Immature natural killer cell (primary cell): ENCODE data around the gene NEURL2. TPM values are rescaled to one million over a fixed set of nuclear protein-coding genes. Genes with fewer than 3 reads are reported as not detected.
A peak's percentile ranks its signal among the peaks of the same experiment; 100 is the strongest.
"Not testable (repeated sequence)": the region's sequence is repeated elsewhere in the genome, so short reads cannot be mapped to it uniquely, and the experiment has no call there.

Source experiments
- DNase-seq, 3 donors: peaks; one replicate each; pipeline ENCODE4 v3.0.0; 2022; ENCODE audit warnings: mixed read lengths in 1 of 3
- H3K27ac Mint-ChIP-seq, 6 donors: one replicate each; pipeline ENCODE4 v1.8.0; 2020; ENCODE audit warnings: mixed read lengths in 6 of 6, mild to moderate bottlenecking in 5 of 6, inconsistent platforms in 4 of 6, moderate library complexity in 3 of 6
- H3K27me3 Mint-ChIP-seq, 3 donors: one replicate each; pipeline ENCODE4 v1.8.0; 2020 to 2021; ENCODE audit warnings: low read depth in 3 of 3, mild to moderate bottlenecking in 3 of 3, mixed read lengths in 3 of 3, moderate library complexity in 3 of 3, inconsistent platforms in 1 of 3
- H3K36me3 Mint-ChIP-seq, 3 donors: one replicate each; pipeline ENCODE4 v1.8.0; 2020; ENCODE audit warnings: mixed read lengths in 3 of 3, inconsistent platforms in 2 of 3, mild to moderate bottlenecking in 2 of 3
- H3K4me1 Mint-ChIP-seq, 2 donors: one replicate each; pipeline ENCODE4 v1.8.0; 2020; ENCODE audit warnings: inconsistent platforms in 2 of 2, mild to moderate bottlenecking in 2 of 2, mixed read lengths in 2 of 2, moderate library complexity in 1 of 2
- H3K4me3 Mint-ChIP-seq, 5 donors: one replicate each; pipeline ENCODE4 v1.8.0; 2020; ENCODE audit warnings: mild to moderate bottlenecking in 5 of 5, mixed read lengths in 5 of 5, inconsistent platforms in 3 of 5, moderate library complexity in 3 of 5
- H3K9me3 Mint-ChIP-seq, 6 donors: one replicate each; pipeline ENCODE4 v1.8.0; 2020; ENCODE audit warnings: mild to moderate bottlenecking in 6 of 6, mixed read lengths in 6 of 6, inconsistent platforms in 4 of 6, moderate library complexity in 3 of 6
- polyA plus RNA-seq, 3 donors: library from polyadenylated mRNA; unstranded; fragments of 300-500 nt; fragmentation: Illumina TruSeq; gene quantifications; one replicate each; pipeline ENCODE4 v1.2.3, GENCODE V29; 2021

The NEURL2 gene
- polyA plus RNA-seq, 3 donors from 2014 or later, result 1.0 to 1.1 TPM; not detected in 1

- Mint-ChIP-seq H3K9me3 (no peaks in the 10 kb centered on the region), H3K27ac (peak overlapping the region in 1 of 6 donors; percentile 30), H3K4me3 (peak overlapping the region; percentile 30 to 75 (median 62)), H3K27me3 (peaks cover 4 to 10% (median 8%) of the 10 kb centered on the region in 3 donors), H3K4me1 (peaks cover 13 to 16% of the 10 kb centered on the region in 2 donors), H3K36me3 (no peaks in the 10 kb centered on the region)
- no peak for DNase-seq
These were observed 21.3 kb upstream of the NEURL2 start for GRCh38 chr20:45912344-45912682.

- Mint-ChIP-seq H3K9me3 (no peaks in the 10 kb centered on the region), H3K27me3 (peaks cover 4 to 10% (median 8%) of the 10 kb centered on the region in 3 donors), H3K4me3 (peak within 1 kb of the TSS; percentile 73 to 91 (median 78)), H3K4me1 (peaks cover 13 to 16% of the 10 kb centered on the region in 2 donors), H3K27ac (peak within 1 kb of the TSS; percentile 66 to 91 (median 80)), H3K36me3 (no peaks in the 10 kb centered on the region)
- DNase-seq, result peak; percentile 50 to 59 (median 57)
These were observed 20.7 kb upstream of the NEURL2 start, which contains the start of gene PLTP for GRCh38 chr20:45911486-45912343. TSS of gene PLTP (minus strand) at chr20:45912155. CDS start at chr20:45911452, 703 bp downstream.

GRCh38 chr20:45910670-45911485 lies 19.9 kb upstream of the NEURL2 start:
- H3K27me3 Mint-ChIP-seq, result peaks cover under 1 to 10% (median 6%) of the 10 kb centered on the region in 3 donors
- peaks cover 13 to 16% of the 10 kb centered on the region in 2 donors for H3K4me1 Mint-ChIP-seq

GRCh38 chr20:45909817-45910669 lies 19.0 kb upstream of the NEURL2 start:
- Mint-ChIP-seq H3K27ac (peak overlapping the region; percentile 58 to 91 (median 78)), H3K4me3 (peak overlapping the region; percentile 73 to 91 (median 78)), H3K36me3 (peaks cover 0 to 7% (median 0%) of the 10 kb centered on the region in 3 donors), H3K27me3 (peaks cover 0 to 10% (median 6%) of the 10 kb centered on the region in 3 donors), H3K9me3 (no peaks in the 10 kb centered on the region), H3K4me1 (peaks cover 13 to 16% of the 10 kb centered on the region in 2 donors)
- DNase-seq, result no peak

More at GRCh38 chr20:45910670-45911485, 19.9 kb upstream of the NEURL2 start:
- Mint-ChIP-seq H3K4me3 (peak overlapping the region; percentile 73 to 91 (median 78)), H3K27ac (peak overlapping the region; percentile 66 to 91 (median 80)), H3K9me3 (no peaks in the 10 kb centered on the region), H3K36me3 (peaks cover 0 to under 1% (median 0%) of the 10 kb centered on the region in 3 donors)
- DNase-seq, result peak; percentile 92 to 94 (median 93)

- Mint-ChIP-seq H3K4me3 (no peak overlapping the region), H3K27ac (peak overlapping the region in 1 of 6 donors; percentile 53), H3K36me3 (peaks cover 0 to 7% (median 0%) of the 10 kb centered on the region in 3 donors), H3K9me3 (no peaks in the 10 kb centered on the region), H3K27me3 (peaks cover 0 to 10% (median 6%) of the 10 kb centered on the region in 3 donors), H3K4me1 (peaks cover 13 to 16% of the 10 kb centered on the region in 2 donors)
- no peak for DNase-seq
These were observed 18.4 kb upstream of the NEURL2 start for GRCh38 chr20:45909336-45909808.

- Mint-ChIP-seq H3K4me1 (peaks cover 13 to 16% of the 10 kb centered on the region in 2 donors), H3K9me3 (no peaks in the 10 kb centered on the region), H3K27ac (peak overlapping the region in 2 of 6 donors; percentile 5 to 28), H3K36me3 (peaks cover 0 to 7% (median 0%) of the 10 kb centered on the region in 3 donors), H3K4me3 (no peak overlapping the region), H3K27me3 (peaks cover 0 to 10% (median 6%) of the 10 kb centered on the region in 3 donors)
- no peak for DNase-seq
These were observed 17.1 kb upstream of the NEURL2 start for GRCh38 chr20:45908084-45908483.

- no peaks in the 10 kb centered on the region for H3K9me3 Mint-ChIP-seq
- peaks cover 12 to 16% of the 10 kb centered on the region in 2 donors for H3K4me1 Mint-ChIP-seq
- peak overlapping the region in 2 of 6 donors; percentile 5 to 60 for H3K27ac Mint-ChIP-seq
- DNase-seq, result no peak
- peaks cover 0 to 12% (median 6%) of the 10 kb centered on the region in 3 donors for H3K27me3 Mint-ChIP-seq
- H3K4me3 Mint-ChIP-seq, result no peak overlapping the region
- peaks cover 0 to 7% (median 0%) of the 10 kb centered on the region in 3 donors for H3K36me3 Mint-ChIP-seq
These were observed 16.4 kb upstream of the NEURL2 start for GRCh38 chr20:45907219-45907948.

- DNase-seq, result no peak
- H3K4me1 Mint-ChIP-seq, result peaks cover 1 to 3% of the 10 kb centered on the region in 2 donors
- H3K27ac Mint-ChIP-seq, result no peak overlapping the region
- no peak overlapping the region for H3K4me3 Mint-ChIP-seq
- no peaks in the 10 kb centered on the region for H3K9me3 Mint-ChIP-seq
- peaks cover 0 to 7% (median 4%) of the 10 kb centered on the region in 3 donors for H3K27me3 Mint-ChIP-seq
- H3K36me3 Mint-ChIP-seq, result peaks cover 0 to 7% (median 0%) of the 10 kb centered on the region in 3 donors
These were observed 14.6 kb upstream of the NEURL2 start for GRCh38 chr20:45905505-45906079.

- Mint-ChIP-seq H3K9me3 (no peaks in the 10 kb centered on the region), H3K4me1 (no peaks in the 10 kb centered on the region), H3K36me3 (peaks cover 0 to 7% (median 0%) of the 10 kb centered on the region in 3 donors), H3K27ac (no peak overlapping the region), H3K27me3 (peaks cover 0 to 6% (median 2%) of the 10 kb centered on the region in 3 donors), H3K4me3 (no peak overlapping the region)
- no peak for DNase-seq
These were observed 13.8 kb upstream of the NEURL2 start for GRCh38 chr20:45904583-45905504.

GRCh38 chr20:45902199-45902701 lies 11.2 kb upstream of the NEURL2 start:
- peaks cover 0 to 4% (median 2%) of the 10 kb centered on the region in 3 donors for H3K27me3 Mint-ChIP-seq

GRCh38 chr20:45901332-45901731 lies 10.3 kb upstream of the NEURL2 start:
- not testable (repeated sequence) for H3K27ac Mint-ChIP-seq, H3K4me1 Mint-ChIP-seq, DNase-seq, H3K4me3 Mint-ChIP-seq, H3K9me3 Mint-ChIP-seq, H3K27me3 Mint-ChIP-seq
- peaks cover 0 to 17% (median 13%) of the 10 kb centered on the region in 3 donors for H3K36me3 Mint-ChIP-seq

More at GRCh38 chr20:45902199-45902701, 11.2 kb upstream of the NEURL2 start:
- Mint-ChIP-seq H3K27ac (no peak overlapping the region), H3K36me3 (peaks cover 0 to 13% (median 12%) of the 10 kb centered on the region in 3 donors), H3K4me3 (no peak overlapping the region), H3K9me3 (no peaks in the 10 kb centered on the region), H3K4me1 (no peaks in the 10 kb centered on the region)
- no peak for DNase-seq
